HG02642 (cell line): ENCODE data around the gene PKN1.

ENCODE experiments used
- ATAC-seq: cut with Tn5 transposase; IDR thresholded peaks from one replicate; pipeline ENCODE4 v1.9.1; 2021; ENCODE audit warnings: mild to moderate bottlenecking; ENCODE audit not compliant: unreplicated experiment, poor library complexity

Gene PKN1

GRCh38 chr19:14507704-14508542 is 74.8 kb downstream of the PKN1 start:
- ATAC-seq: no peak

- no peak for ATAC-seq
Observed at GRCh38 chr19:14510311-14511228, 77.5 kb downstream of the PKN1 start.

GRCh38 chr19:14511229-14511593 is 78.1 kb downstream of the PKN1 start:
- no peak for ATAC-seq

GRCh38 chr19:14512406-14512961 is 79.4 kb downstream of the PKN1 start:
- no peak for ATAC-seq

GRCh38 chr19:14514215-14514863 is 81.2 kb downstream of the PKN1 start:
- no peak for ATAC-seq

GRCh38 chr19:14515501-14516047 is 82.5 kb downstream of the PKN1 start:
- no peak for ATAC-seq

- no peak for ATAC-seq
Observed at GRCh38 chr19:14516048-14516534, 83.0 kb downstream of the PKN1 start.

- no peak for ATAC-seq
Observed at GRCh38 chr19:14516746-14517438, 83.8 kb downstream of the PKN1 start.

GRCh38 chr19:14517446-14517839 is 84.3 kb downstream of the PKN1 start:
- ATAC-seq: no peak

GRCh38 chr19:14517840-14518505 is 84.9 kb downstream of the PKN1 start, which contains the start of gene DNAJB1:
TSS of gene DNAJB1 (minus strand) at chr19:14518397. CDS start at chr19:14518349, 48 bp downstream.
- peak; percentile 74 for ATAC-seq

GRCh38 chr19:14519245-14519859 is 86.2 kb downstream of the PKN1 start:
- no peak for ATAC-seq

GRCh38 chr19:14519860-14520407 is 86.8 kb downstream of the PKN1 start:
- no peak for ATAC-seq

- no peak for ATAC-seq
Observed at GRCh38 chr19:14520543-14520942, 87.4 kb downstream of the PKN1 start.
